Panc1 (cell line): ENCODE data around the gene PERCC1. TPM values are rescaled to one million over a fixed set of nuclear protein-coding genes. Genes with fewer than 3 reads are reported as not detected.

Experiments
- ATAC-seq: fragments of 200-7000 bp; cut with Tn5 transposase; 2 replicates; pipeline ENCODE4 v1.9.1; 2020; ENCODE audit warnings: mild to moderate bottlenecking, moderate library complexity
- BruUV-seq: library from RNA; stranded (reverse); fragments of 400-500 nt; replicated peaks from 2 replicates; lab custom pipeline; 2021; lab: Mats Ljungman, UMichigan
- CTCF ChIA-PET: fragments of 300-600 bp; sonication (Branson Sonifier 250); formaldehyde crosslinking; loops from one replicate; lab custom pipeline; 2022; ENCODE audit warnings: antibody characterized with exemption; lab: Charles Lee
- POLR2A ChIA-PET: fragments of 300-600 bp; sonication (Branson Sonifier 250); formaldehyde crosslinking; loops from one replicate; lab custom pipeline; 2022; ENCODE audit warnings: antibody characterized with exemption; lab: Charles Lee
- DNase-seq: peaks from one replicate; pipeline ENCODE4 v3.0.0-alpha.2; 2010; ENCODE audit warnings: low read depth, low spot score
- H3K27ac ChIP-seq: 2 replicates; pipeline ENCODE4 v1.5.1; 2011; ENCODE audit warnings: mild to moderate bottlenecking, low read length, inconsistent platforms
- H3K27me3 ChIP-seq: fragments of 200-500 bp; sonication (Bioruptor generic); 2 replicates; pipeline ENCODE4 v1.6.0; 2014; ENCODE audit warnings: low read length, inconsistent platforms; ENCODE audit not compliant: control insufficient read depth, insufficient read depth
- H3K36me3 ChIP-seq: fragments of 200-500 bp; sonication (Bioruptor generic); 2 replicates; pipeline ENCODE4 v1.5.1; 2014; ENCODE audit warnings: inconsistent platforms, mild to moderate bottlenecking, low read length, moderate library complexity; ENCODE audit not compliant: control insufficient read depth, insufficient read depth
- H3K4me1 ChIP-seq: 2 replicates; pipeline ENCODE4 v1.5.1; 2011; ENCODE audit warnings: inconsistent platforms, mild to moderate bottlenecking, low read length, moderate library complexity; ENCODE audit not compliant: control insufficient read depth, insufficient read depth
- H3K4me3 ChIP-seq, 2 experiments: 2 replicates each; pipeline ENCODE4 v1.5.1; 2011 to 2012; ENCODE audit warnings: low read depth in 2 of 2, low read length in 2 of 2, mild to moderate bottlenecking in 2 of 2, inconsistent platforms in 1 of 2, moderate library complexity in 1 of 2
- H3K9me3 ChIP-seq: fragments of 200-500 bp; sonication (Bioruptor generic); 2 replicates; pipeline ENCODE4 v1.5.1; 2014; ENCODE audit warnings: low read depth, mild to moderate bottlenecking, inconsistent platforms, low read length, moderate library complexity; ENCODE audit not compliant: control insufficient read depth, insufficient read depth
- CTCF ChIP-seq: fragments of 450-650 bp; IDR thresholded peaks from 2 replicates; pipeline ENCODE4 v1.5.1; 2017; ENCODE audit warnings: mild to moderate bottlenecking
- POLR2AphosphoS5 ChIP-seq: IDR thresholded peaks from 2 replicates; pipeline ENCODE4 v1.6.1; 2012; ENCODE audit warnings: mild to moderate bottlenecking, low read depth, low read length, moderate library complexity
- REST ChIP-seq, 2 experiments: IDR thresholded peaks; 2 replicates each; pipeline ENCODE4 v1.6.1; 2011 to 2012; ENCODE audit warnings: low read depth in 2 of 2, control low read depth in 1 of 2, low read length in 1 of 2, mild to moderate bottlenecking in 1 of 2, moderate library complexity in 1 of 2; ENCODE audit not compliant: insufficient read depth in 1 of 2
- SIN3A ChIP-seq: IDR thresholded peaks from 2 replicates; pipeline ENCODE4 v1.6.1; 2012; ENCODE audit warnings: low read depth, mild to moderate bottlenecking, low read length, moderate library complexity, borderline replicate concordance; ENCODE audit not compliant: insufficient read depth
- TCF7L2 ChIP-seq: IDR thresholded peaks from 2 replicates; pipeline ENCODE4 v1.6.1; 2011; ENCODE audit warnings: mild to moderate bottlenecking, low read depth, low read length, inconsistent platforms
- in situ Hi-C: cut with HindIII; loops from 2 replicates; pipeline ENCODE4 v1.10.0; 2016; ENCODE audit warnings: low sequenced_read_pairs, low pct_unique_long_range_greater_than_20kb
- intact Hi-C: fragments of 100-400 bp; cut with micrococcal nuclease; formaldehyde crosslinking; loops from one replicate; pipeline ENCODE4 v1.10.0; 2022; ENCODE audit not compliant: unreplicated experiment
- total RNA-seq: library from RNA; stranded (reverse); gene quantifications from one replicate; pipeline ENCODE4 v1.2.1, GENCODE V29; 2021; ENCODE audit not compliant: unreplicated experiment

Gene PERCC1
- total RNA-seq, 1 experiment from 2014 or later, result not detected

DNA sequence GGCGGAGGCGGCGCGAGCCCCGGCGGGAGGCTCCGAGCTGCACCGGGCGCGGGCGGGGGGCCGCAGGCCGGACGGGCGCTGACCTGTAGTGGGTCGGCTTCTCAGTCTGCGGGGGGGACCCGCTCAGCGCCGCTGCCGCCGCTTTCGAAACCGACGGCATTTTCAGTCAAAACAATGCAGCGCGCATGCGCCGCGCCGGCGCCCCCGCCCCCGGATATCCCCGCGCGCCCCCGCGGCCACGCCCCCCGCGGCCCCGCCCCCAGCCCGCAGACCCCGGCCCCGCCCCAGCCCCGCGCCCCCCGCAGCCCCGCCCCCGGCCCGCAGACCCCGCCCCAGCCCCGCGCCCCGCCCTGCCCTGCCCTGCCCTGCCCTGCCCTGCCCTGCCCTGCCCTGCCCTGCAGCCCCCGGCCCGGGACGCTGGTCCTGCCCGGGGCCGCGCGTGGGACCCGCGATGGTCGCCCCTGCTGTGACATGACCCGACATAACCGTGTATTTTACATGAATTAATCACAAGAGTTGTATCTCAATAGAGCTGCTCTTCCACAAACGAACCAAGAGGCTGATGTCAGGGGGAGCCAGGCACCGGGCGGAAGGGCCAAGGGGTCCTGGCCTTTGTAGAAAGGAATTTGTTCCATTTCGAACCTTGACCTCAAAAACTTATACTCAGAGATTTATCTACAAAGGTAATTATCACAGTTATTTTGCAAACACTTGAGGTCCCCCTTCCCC lies 16.2 kb upstream of the PERCC1 start, which contains the start of gene UNKL:
UNKL (minus strand) TSS at position 173 of the 729 bp plus-strand sequence; CDS start at position 160, 13 bp downstream.
- H3K27ac ChIP-seq, result peak within 1 kb of the TSS; percentile 93
- peaks cover 8% of the 10 kb centered on the region; the same call in 1 of the 2 replicates for H3K4me1 ChIP-seq
- no peaks in the 10 kb centered on the region for H3K27me3 ChIP-seq
- peak within 1 kb of the TSS; percentile 64 for H3K4me3 ChIP-seq
- ChIA-PET CTCF (no interaction called here), POLR2A (interaction anchor here (0.6 to 1.0 kb wide), 2 partner anchors 11 to 163 kb away, joined by 3 read pairs; no protein-coding TSS in a partner anchor)
- no peak for TF ChIP-seq TCF7L2
- TF ChIP-seq CTCF, result no peak
- TF ChIP-seq SIN3A, result no peak
- TF ChIP-seq REST (IDR thresholded peaks at IDR 0.05; ENCODE audit: insufficient read depth in 1 of 2, low read depth in 2 of 2, low read length in 1 of 2), result no peak
- no peak for TF ChIP-seq POLR2AphosphoS5
- no peaks in the 10 kb centered on the region for H3K9me3 ChIP-seq
- intact Hi-C loops (no loop called here), in situ Hi-C loops (no loop called here)
- DNase-seq (no peak), ATAC-seq (peak; percentile 78)
- BruUV-seq, result no TSS peak
- H3K36me3 ChIP-seq, result no peaks in the 10 kb centered on the region

DNA sequence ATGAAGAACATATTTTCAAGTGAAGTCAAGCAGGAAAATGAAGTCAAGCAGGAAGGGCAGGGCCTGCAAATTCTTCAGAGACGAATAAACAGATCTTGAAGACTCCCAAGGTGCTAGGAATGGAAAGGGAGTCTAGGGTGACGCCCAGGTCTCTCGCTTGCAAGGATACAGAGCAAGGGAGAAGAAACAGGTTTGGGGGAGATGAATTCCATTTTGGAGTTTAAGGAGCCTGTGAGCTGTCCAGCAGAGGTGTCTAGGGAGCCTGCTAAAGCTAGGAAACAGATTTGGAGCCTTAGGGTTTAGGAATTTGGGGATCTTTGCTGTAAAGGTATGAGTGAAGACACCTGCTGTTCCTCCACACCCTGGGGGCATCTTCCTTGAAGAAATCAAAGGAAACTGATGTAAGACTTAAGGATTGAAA lies 14.3 kb upstream of the PERCC1 start:
- H3K27me3 ChIP-seq, result no peaks in the 10 kb centered on the region
- H3K4me1 ChIP-seq, result peaks cover 8% of the 10 kb centered on the region; the same call in 1 of the 2 replicates
- H3K36me3 ChIP-seq, result peaks cover 2% of the 10 kb centered on the region; the same call in 1 of the 2 replicates
- TF ChIP-seq POLR2AphosphoS5, result no peak
- peak in 1 of 2 experiments; percentile 57; a peak in 2 of 4 replicates for TF ChIP-seq REST (IDR thresholded peaks at IDR 0.05; ENCODE audit: insufficient read depth in 1 of 2, low read depth in 2 of 2, low read length in 1 of 2)
- TF ChIP-seq CTCF, result no peak
- TF ChIP-seq SIN3A, result no peak
- TF ChIP-seq TCF7L2, result 0 out of 2 replicates have a peak, but pooled peaks have one; percentile 27
- DNase-seq (no peak), ATAC-seq (no peak)
- ChIA-PET CTCF (interaction anchor here (0.7 kb wide), 1 partner anchor 606 kb away, joined by 6 read pairs; no protein-coding TSS in a partner anchor), POLR2A (interaction anchor here (0.7 kb wide), 3 partner anchors 49 to 210 kb away, joined by 6 to 12 read pairs (median 10); no protein-coding TSS in a partner anchor)
- BruUV-seq, result no TSS peak
- no peak overlapping the region for H3K4me3 ChIP-seq
- peak overlapping the region; percentile 93 for H3K27ac ChIP-seq
- H3K9me3 ChIP-seq, result no peaks in the 10 kb centered on the region
- in situ Hi-C loops (no loop called here), intact Hi-C loops (no loop called here)
